HCT116 (cell line): ENCODE data around the gene GLS2.
"Not testable (repeated sequence)": the region's sequence is repeated elsewhere in the genome, so short reads cannot be mapped to it uniquely, and the experiment has no call there.

Experiments used
- CEBPB ChIP-seq: IDR thresholded peaks from 2 replicates; pipeline ENCODE4 v1.6.1; 2012; ENCODE audit warnings: low read depth
- EGR1 ChIP-seq: IDR thresholded peaks from 2 replicates; pipeline ENCODE4 v1.6.1; 2012; ENCODE audit warnings: low read depth
- ELF1 ChIP-seq: IDR thresholded peaks from 2 replicates; pipeline ENCODE4 v1.6.1; 2012; ENCODE audit warnings: low read depth, borderline replicate concordance
- EZH2 ChIP-seq: fragments of 200-600 bp; sonication (generic); IDR thresholded peaks from 2 replicates; pipeline ENCODE4 v1.6.1; 2017; ENCODE audit warnings: antibody characterized with exemption, mixed run types
- EZH2phosphoT487 ChIP-seq: fragments of 200-600 bp; IDR thresholded peaks from 2 replicates; pipeline ENCODE4 v1.6.1; 2018; ENCODE audit warnings: antibody characterized with exemption, borderline replicate concordance
- JUND ChIP-seq: IDR thresholded peaks from 2 replicates; pipeline ENCODE4 v1.6.1; 2012
- POLR2A ChIP-seq: IDR thresholded peaks from 2 replicates; pipeline ENCODE4 v1.7.0; 2011; ENCODE audit warnings: borderline replicate concordance; ENCODE audit not compliant: insufficient read depth, insufficient read length; ENCODE audit errors: extremely low read depth
- POLR2AphosphoS5 ChIP-seq: IDR thresholded peaks from 2 replicates; pipeline ENCODE4 v1.6.1; 2011; ENCODE audit warnings: mild to moderate bottlenecking, low read depth, low read length, moderate library complexity
- SRF ChIP-seq: IDR thresholded peaks from 2 replicates; pipeline ENCODE4 v1.6.1; 2012; ENCODE audit warnings: low read depth
- TCF7L2 ChIP-seq: IDR thresholded peaks from 2 replicates; pipeline ENCODE4 v1.7.0; 2011; ENCODE audit warnings: borderline replicate concordance, inconsistent platforms; ENCODE audit not compliant: insufficient read depth, insufficient read length; ENCODE audit errors: extremely low read depth
- ZNF274 ChIP-seq: fragments of 200-500 bp; sonication (Bioruptor generic); IDR thresholded peaks from 2 replicates; pipeline ENCODE4 v1.6.1; 2014; ENCODE audit warnings: mild to moderate bottlenecking, low read depth, low read length, inconsistent platforms
- TF ChIP-seq, protein P1 (sequence below), 3 experiments: fragments of 200-600 bp in 1 of 3; sonication (generic) in 1 of 3; IDR thresholded peaks in 2 of 3; conservative IDR thresholded peaks in 1 of 3; 2 replicates each; pipeline ENCODE4 v1.5.1; 2012 to 2017; ENCODE audit warnings: low read depth in 2 of 3, low read length in 2 of 3, antibody characterized with exemption in 1 of 3, borderline replicate concordance in 1 of 3, control low read depth in 1 of 3, mild to moderate bottlenecking in 1 of 3, mixed read lengths in 1 of 3, mixed run types in 1 of 3, moderate library complexity in 1 of 3; ENCODE audit not compliant: insufficient read depth in 1 of 3
- TF ChIP-seq, protein P2 (sequence below): IDR thresholded peaks from 2 replicates; pipeline ENCODE4 v1.6.1; 2012; ENCODE audit warnings: low read depth
- TF ChIP-seq, protein P3 (sequence below): IDR thresholded peaks from 2 replicates; pipeline ENCODE4 v1.6.1; 2012

DNA sequence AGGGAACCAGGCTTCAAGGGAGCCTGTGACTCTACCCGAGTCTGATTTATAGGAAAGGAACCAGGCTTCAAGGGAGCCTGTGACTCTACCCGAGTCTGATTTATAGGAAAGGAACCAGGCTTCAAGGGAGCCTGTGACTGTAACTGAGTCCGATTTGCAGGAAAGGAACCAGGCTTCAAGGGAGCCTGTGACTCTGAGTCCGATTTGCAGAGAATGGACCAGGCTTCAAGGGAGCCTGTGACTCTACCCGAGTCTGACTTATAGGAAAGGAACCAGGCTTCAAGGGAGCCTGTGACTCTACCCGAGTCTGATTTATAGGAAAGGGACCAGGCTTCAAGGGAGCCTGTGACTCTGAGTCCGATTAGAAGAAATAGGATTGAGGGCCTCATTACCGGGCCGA, 11.5 kb upstream of the GLS2 start:
- TF ChIP-seq ELF1, EZH2phosphoT487, EGR1, POLR2A, JUND, CEBPB, SRF, EZH2, ZNF274, POLR2AphosphoS5, TCF7L2: not testable (repeated sequence)
- TF ChIP-seq, protein P1, sequence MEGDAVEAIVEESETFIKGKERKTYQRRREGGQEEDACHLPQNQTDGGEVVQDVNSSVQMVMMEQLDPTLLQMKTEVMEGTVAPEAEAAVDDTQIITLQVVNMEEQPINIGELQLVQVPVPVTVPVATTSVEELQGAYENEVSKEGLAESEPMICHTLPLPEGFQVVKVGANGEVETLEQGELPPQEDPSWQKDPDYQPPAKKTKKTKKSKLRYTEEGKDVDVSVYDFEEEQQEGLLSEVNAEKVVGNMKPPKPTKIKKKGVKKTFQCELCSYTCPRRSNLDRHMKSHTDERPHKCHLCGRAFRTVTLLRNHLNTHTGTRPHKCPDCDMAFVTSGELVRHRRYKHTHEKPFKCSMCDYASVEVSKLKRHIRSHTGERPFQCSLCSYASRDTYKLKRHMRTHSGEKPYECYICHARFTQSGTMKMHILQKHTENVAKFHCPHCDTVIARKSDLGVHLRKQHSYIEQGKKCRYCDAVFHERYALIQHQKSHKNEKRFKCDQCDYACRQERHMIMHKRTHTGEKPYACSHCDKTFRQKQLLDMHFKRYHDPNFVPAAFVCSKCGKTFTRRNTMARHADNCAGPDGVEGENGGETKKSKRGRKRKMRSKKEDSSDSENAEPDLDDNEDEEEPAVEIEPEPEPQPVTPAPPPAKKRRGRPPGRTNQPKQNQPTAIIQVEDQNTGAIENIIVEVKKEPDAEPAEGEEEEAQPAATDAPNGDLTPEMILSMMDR (IDR thresholded peaks at IDR 0.05 in 2 of 3, conservative IDR thresholded peaks at IDR 0.05 in 1 of 3; ENCODE audit: borderline replicate concordance in 1 of 3, insufficient read depth in 1 of 3, low read depth in 2 of 3, low read length in 2 of 3) = not testable (repeated sequence)
- TF ChIP-seq, protein P2, sequence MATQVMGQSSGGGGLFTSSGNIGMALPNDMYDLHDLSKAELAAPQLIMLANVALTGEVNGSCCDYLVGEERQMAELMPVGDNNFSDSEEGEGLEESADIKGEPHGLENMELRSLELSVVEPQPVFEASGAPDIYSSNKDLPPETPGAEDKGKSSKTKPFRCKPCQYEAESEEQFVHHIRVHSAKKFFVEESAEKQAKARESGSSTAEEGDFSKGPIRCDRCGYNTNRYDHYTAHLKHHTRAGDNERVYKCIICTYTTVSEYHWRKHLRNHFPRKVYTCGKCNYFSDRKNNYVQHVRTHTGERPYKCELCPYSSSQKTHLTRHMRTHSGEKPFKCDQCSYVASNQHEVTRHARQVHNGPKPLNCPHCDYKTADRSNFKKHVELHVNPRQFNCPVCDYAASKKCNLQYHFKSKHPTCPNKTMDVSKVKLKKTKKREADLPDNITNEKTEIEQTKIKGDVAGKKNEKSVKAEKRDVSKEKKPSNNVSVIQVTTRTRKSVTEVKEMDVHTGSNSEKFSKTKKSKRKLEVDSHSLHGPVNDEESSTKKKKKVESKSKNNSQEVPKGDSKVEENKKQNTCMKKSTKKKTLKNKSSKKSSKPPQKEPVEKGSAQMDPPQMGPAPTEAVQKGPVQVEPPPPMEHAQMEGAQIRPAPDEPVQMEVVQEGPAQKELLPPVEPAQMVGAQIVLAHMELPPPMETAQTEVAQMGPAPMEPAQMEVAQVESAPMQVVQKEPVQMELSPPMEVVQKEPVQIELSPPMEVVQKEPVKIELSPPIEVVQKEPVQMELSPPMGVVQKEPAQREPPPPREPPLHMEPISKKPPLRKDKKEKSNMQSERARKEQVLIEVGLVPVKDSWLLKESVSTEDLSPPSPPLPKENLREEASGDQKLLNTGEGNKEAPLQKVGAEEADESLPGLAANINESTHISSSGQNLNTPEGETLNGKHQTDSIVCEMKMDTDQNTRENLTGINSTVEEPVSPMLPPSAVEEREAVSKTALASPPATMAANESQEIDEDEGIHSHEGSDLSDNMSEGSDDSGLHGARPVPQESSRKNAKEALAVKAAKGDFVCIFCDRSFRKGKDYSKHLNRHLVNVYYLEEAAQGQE = not testable (repeated sequence)
- TF ChIP-seq, protein P3, sequence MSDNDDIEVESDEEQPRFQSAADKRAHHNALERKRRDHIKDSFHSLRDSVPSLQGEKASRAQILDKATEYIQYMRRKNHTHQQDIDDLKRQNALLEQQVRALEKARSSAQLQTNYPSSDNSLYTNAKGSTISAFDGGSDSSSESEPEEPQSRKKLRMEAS = not testable (repeated sequence)
